Measurements from ENCODE around the gene CRYL1. TPM values are rescaled to one million over a fixed set of nuclear protein-coding genes. Genes with fewer than 3 reads are reported as not detected.
A peak's percentile ranks its signal among the peaks of the same experiment; 100 is the strongest.

Gene CRYL1
- polyA plus RNA-seq, 3 donors from 2014 or later = 26.2 to 54.2 (median 30.1) TPM

DNA sequence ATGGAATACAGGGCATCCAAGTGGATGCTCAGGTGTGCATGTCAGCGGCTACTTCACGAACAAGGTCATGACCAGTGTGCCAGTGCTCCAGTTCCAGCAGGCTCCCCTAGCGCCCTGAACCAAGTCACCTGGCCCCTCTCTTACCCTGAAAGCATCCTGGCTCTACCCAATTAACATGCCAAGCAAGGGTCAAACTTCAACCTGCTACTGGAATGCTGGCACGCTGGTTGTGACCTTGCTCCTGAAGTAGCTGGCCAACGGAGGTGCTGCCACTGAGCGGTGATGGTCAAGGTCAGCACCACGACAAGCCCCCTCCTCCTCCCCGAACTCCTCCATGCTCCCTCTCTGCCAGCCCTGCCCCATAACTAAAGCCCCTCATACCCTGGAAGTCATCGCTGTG is 96.0 kb downstream of the CRYL1 start:
- H3K27ac Mint-ChIP-seq = no peak overlapping the region
- peaks cover 21 to 25% (median 21%) of the 10 kb centered on the region in 3 donors for H3K36me3 Mint-ChIP-seq
- H3K9me3 Mint-ChIP-seq = no peaks in the 10 kb centered on the region
- no peak for DNase-seq
- peaks cover 0 to 4% (median 0%) of the 10 kb centered on the region in 3 donors for H3K27me3 Mint-ChIP-seq (ENCODE audit: low read depth in 3 of 3)
- H3K4me1 Mint-ChIP-seq = peaks cover 10% of the 10 kb centered on the region in 2 donors
- no peak overlapping the region for H3K4me3 Mint-ChIP-seq

- no peak overlapping the region for H3K4me3 Mint-ChIP-seq
These were observed 96.7 kb downstream of the CRYL1 start for GRCh38 chr13:20428666-20429644.

DNA sequence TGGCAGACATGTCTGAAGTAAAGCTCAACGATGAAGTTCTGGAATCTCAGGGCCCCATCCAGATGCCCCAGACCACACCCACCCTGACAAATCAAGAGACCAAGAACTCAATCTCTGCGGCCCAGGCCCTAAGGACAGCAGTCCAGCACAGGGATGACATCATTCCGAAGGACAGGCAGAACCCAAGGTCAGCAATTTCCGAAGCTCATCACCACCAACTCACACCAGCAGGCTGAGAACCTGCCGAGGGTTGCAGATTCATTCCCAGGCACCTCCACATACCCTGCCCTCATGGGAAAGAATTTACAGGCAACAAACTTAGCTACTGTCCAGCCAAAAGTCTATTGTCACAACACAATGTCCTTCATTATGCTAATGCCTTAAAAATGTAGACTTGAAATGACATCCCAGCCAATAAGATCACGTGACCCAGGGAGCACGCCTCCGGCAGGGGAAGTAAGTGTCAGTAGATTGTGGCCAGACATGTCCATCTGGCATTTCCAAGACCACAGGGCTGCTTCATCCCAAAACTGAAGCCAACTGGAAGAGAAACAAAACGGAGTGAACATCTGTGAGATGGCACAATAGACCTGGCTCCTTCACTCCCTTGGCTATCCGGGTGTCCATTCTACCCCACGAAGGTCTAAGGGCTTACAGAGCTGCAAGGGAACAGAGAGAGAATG is 98.8 kb downstream of the CRYL1 start:
- H3K9me3 Mint-ChIP-seq = no peaks in the 10 kb centered on the region
- peaks cover 6 to 8% of the 10 kb centered on the region in 2 donors for H3K4me1 Mint-ChIP-seq
- peaks cover 0 to 1% (median 0%) of the 10 kb centered on the region in 3 donors for H3K27me3 Mint-ChIP-seq (ENCODE audit: low read depth in 3 of 3)
- no peak for DNase-seq
- peak overlapping the region in 1 of 6 donors; percentile 83 for H3K27ac Mint-ChIP-seq
- peaks cover 23 to 30% (median 25%) of the 10 kb centered on the region in 3 donors for H3K36me3 Mint-ChIP-seq
- no peak overlapping the region for H3K4me3 Mint-ChIP-seq

More at GRCh38 chr13:20428666-20429644, 96.7 kb downstream of the CRYL1 start:
- Mint-ChIP-seq H3K36me3 (peaks cover 15 to 25% (median 24%) of the 10 kb centered on the region in 3 donors), H3K4me1 (peaks cover 6 to 8% of the 10 kb centered on the region in 2 donors), H3K27me3 (ENCODE audit: low read depth in 3 of 3) (peaks cover 0 to 1% (median 0%) of the 10 kb centered on the region in 3 donors), H3K27ac (no peak overlapping the region), H3K9me3 (no peaks in the 10 kb centered on the region)
- DNase-seq = no peak

- H3K36me3 Mint-ChIP-seq = peaks cover 23 to 30% (median 25%) of the 10 kb centered on the region in 3 donors
These were observed 99.8 kb downstream of the CRYL1 start for GRCh38 chr13:20425819-20426219.

DNA sequence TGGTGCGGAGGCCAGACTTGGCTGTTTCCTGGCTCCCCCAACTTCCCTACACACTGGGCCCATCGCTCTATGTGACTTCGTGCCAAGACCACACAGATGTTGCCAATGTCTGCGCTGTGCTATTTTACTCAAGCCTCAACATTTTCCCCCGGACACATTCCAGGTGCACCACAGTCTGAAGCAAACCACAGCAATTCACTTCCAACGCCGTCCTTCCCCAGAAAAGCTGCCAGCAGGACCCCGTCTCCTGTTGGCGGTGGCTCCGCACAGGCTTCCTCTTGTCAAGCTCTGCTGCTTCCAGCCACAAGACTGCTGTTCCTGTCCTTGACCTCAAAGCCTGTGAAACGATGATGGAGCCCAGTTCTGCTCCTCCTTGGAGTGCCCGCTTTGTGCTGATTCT is 100.7 kb downstream of the CRYL1 start:
- Mint-ChIP-seq H3K36me3 (peaks cover 17 to 30% (median 25%) of the 10 kb centered on the region in 3 donors), H3K9me3 (no peaks in the 10 kb centered on the region), H3K27ac (peak overlapping the region in 1 of 6 donors; percentile 13), H3K4me3 (no peak overlapping the region), H3K4me1 (peaks cover 12 to 13% of the 10 kb centered on the region in 2 donors), H3K27me3 (ENCODE audit: low read depth in 3 of 3) (peaks cover 0 to 11% (median 0%) of the 10 kb centered on the region in 3 donors)
- DNase-seq = no peak

More at GRCh38 chr13:20425819-20426219, 99.8 kb downstream of the CRYL1 start:
- H3K4me1 Mint-ChIP-seq = peaks cover 6 to 8% of the 10 kb centered on the region in 2 donors
- DNase-seq = no peak
- no peak overlapping the region for H3K4me3 Mint-ChIP-seq
- peak overlapping the region in 1 of 6 donors; percentile 13 for H3K27ac Mint-ChIP-seq
- peaks cover 0 to 6% (median 0%) of the 10 kb centered on the region in 3 donors for H3K27me3 Mint-ChIP-seq (ENCODE audit: low read depth in 3 of 3)
- no peaks in the 10 kb centered on the region for H3K9me3 Mint-ChIP-seq

GRCh38 chr13:20424559-20424852 is 101.2 kb downstream of the CRYL1 start:
- H3K9me3 Mint-ChIP-seq = no peaks in the 10 kb centered on the region
- peaks cover 0 to 12% (median under 1%) of the 10 kb centered on the region in 3 donors for H3K27me3 Mint-ChIP-seq (ENCODE audit: low read depth in 3 of 3)
- H3K4me3 Mint-ChIP-seq = no peak overlapping the region
- peaks cover 17 to 30% (median 25%) of the 10 kb centered on the region in 3 donors for H3K36me3 Mint-ChIP-seq
- no peak overlapping the region for H3K27ac Mint-ChIP-seq
- no peak for DNase-seq
- peaks cover 16 to 18% of the 10 kb centered on the region in 2 donors for H3K4me1 Mint-ChIP-seq

DNA sequence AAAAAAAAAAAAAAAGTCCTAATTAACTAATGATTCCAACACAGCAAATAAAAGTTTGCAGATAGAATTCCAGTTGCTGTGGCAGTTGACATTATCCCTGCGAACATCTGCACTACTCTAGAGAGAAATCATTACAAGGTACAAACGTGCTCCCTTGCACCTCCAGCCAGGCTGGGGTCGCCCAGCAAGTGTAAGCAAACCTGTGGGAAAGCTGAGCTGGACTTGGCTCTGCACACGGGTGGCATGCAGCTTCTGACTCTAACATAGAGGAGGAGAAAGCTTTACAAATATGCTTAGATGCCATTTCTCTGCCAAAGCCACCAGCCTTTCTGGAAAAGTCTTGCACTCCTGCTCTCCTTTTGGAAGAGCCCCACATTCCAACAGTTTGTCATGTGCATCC is 103.3 kb downstream of the CRYL1 start:
- no peak for DNase-seq
- Mint-ChIP-seq H3K4me1 (peaks cover 24 to 32% of the 10 kb centered on the region in 2 donors), H3K27ac (no peak overlapping the region), H3K9me3 (no peaks in the 10 kb centered on the region), H3K36me3 (peaks cover 24 to 40% (median 29%) of the 10 kb centered on the region in 3 donors), H3K27me3 (ENCODE audit: low read depth in 3 of 3) (peaks cover 3 to 17% (median 7%) of the 10 kb centered on the region in 3 donors), H3K4me3 (no peak overlapping the region)

DNA sequence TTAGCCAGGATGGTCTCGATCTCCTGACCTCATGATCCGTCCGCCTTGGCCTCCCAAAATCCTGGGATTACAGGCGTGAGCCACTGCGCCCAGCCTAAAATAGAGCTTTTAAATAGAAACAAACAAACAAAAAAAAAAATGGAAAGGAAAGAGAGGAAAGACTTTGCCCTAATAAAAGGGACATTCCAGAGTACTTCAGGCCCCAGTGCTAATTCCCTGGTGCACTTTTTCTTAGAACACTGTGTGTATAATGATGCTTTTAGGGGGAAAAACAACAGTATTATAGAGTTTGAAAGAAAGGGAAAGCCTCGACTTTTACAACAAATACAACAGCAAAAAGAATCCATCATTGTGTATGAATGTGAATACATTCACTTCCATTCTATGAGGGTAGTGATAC is 104.7 kb downstream of the CRYL1 start:
- Mint-ChIP-seq H3K4me3 (peak overlapping the region in 1 of 5 donors; percentile 6), H3K27ac (peak overlapping the region in 1 of 6 donors; percentile 8), H3K27me3 (ENCODE audit: low read depth in 3 of 3) (peaks cover 3 to 17% (median 7%) of the 10 kb centered on the region in 3 donors), H3K36me3 (peaks cover 13 to 36% (median 21%) of the 10 kb centered on the region in 3 donors), H3K9me3 (no peaks in the 10 kb centered on the region), H3K4me1 (peaks cover 19 to 28% of the 10 kb centered on the region in 2 donors)
- DNase-seq = no peak

GRCh38 chr13:20418953-20419352 is 106.7 kb downstream of the CRYL1 start:
- Mint-ChIP-seq H3K36me3 (peaks cover 4 to 23% (median 21%) of the 10 kb centered on the region in 3 donors), H3K4me1 (peaks cover 19 to 28% of the 10 kb centered on the region in 2 donors), H3K4me3 (peak overlapping the region in 3 of 5 donors; percentile 5 to 48 (median 32)), H3K27ac (no peak overlapping the region), H3K27me3 (ENCODE audit: low read depth in 3 of 3) (peaks cover 3 to 20% (median 7%) of the 10 kb centered on the region in 3 donors), H3K9me3 (no peaks in the 10 kb centered on the region)
- DNase-seq = no peak

- no peak overlapping the region for H3K27ac Mint-ChIP-seq
- peaks cover 34 to 47% of the 10 kb centered on the region in 2 donors for H3K4me1 Mint-ChIP-seq
- no peak for DNase-seq
- H3K9me3 Mint-ChIP-seq = peaks cover 0 to 3% (median 0%) of the 10 kb centered on the region in 6 donors
- no peak overlapping the region for H3K4me3 Mint-ChIP-seq
- H3K27me3 Mint-ChIP-seq (ENCODE audit: low read depth in 3 of 3) = peaks cover 3 to 18% (median 7%) of the 10 kb centered on the region in 3 donors
- H3K36me3 Mint-ChIP-seq = peaks cover 4 to 17% (median 16%) of the 10 kb centered on the region in 3 donors
These were observed 109.4 kb downstream of the CRYL1 start for GRCh38 chr13:20416223-20416745.

DNA sequence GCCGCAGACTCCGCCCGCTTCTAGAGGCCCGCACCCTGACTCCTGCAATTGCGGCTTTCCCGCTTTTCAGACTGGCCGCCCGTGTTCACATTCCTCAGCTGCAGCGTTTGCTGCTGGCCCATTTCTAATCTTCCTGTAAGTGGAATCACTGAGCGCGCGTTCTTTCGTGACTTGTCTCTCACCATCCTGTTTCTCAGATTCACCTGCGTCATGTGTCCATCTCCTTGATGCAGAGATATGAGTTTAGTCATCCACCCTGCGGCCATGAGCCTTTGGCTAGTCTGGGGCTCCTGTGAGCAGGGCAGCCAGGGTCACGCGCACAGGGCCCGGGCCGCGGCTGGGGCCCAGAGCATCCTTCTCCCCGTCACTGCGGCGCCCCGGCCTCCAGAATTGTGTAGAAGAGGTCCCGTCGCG is 110.0 kb downstream of the CRYL1 start:
- peaks cover 40 to 53% of the 10 kb centered on the region in 2 donors for H3K4me1 Mint-ChIP-seq
- H3K27me3 Mint-ChIP-seq (ENCODE audit: low read depth in 3 of 3) = peaks cover 3 to 15% (median 7%) of the 10 kb centered on the region in 3 donors
- H3K27ac Mint-ChIP-seq = peak overlapping the region in 1 of 6 donors; percentile 59
- peaks cover 0 to 3% (median 0%) of the 10 kb centered on the region in 6 donors for H3K9me3 Mint-ChIP-seq
- peaks cover 4 to 17% (median 16%) of the 10 kb centered on the region in 3 donors for H3K36me3 Mint-ChIP-seq
- H3K4me3 Mint-ChIP-seq = no peak overlapping the region
- no peak for DNase-seq

DNA sequence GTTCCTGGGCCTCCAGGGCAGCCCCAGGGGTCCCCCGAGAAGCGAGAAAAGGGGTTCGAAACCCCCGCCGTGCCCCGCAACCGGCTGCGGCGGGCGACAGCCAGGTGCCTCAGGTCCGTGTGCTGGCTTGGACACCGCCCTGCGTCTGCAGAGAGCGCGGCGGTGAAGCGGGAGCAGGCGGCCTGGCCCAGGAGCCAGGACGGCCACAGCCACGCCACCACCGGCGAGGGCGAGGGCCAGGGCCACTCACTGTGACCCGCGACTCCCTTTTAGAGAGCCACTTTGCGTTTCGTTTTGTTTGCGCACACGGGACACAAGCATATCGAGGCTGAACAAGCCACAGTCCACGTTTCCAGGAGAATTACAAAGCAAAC is 110.4 kb downstream of the CRYL1 start:
- Mint-ChIP-seq H3K9me3 (peaks cover 0 to 3% (median 0%) of the 10 kb centered on the region in 6 donors), H3K4me1 (peaks cover 41 to 54% of the 10 kb centered on the region in 2 donors), H3K27me3 (ENCODE audit: low read depth in 3 of 3) (peaks cover 3 to 14% (median 7%) of the 10 kb centered on the region in 3 donors), H3K36me3 (peaks cover 4 to 17% (median 16%) of the 10 kb centered on the region in 3 donors), H3K4me3 (no peak overlapping the region), H3K27ac (no peak overlapping the region)
- no peak for DNase-seq

GRCh38 chr13:20414546-20415305 is 110.9 kb downstream of the CRYL1 start:
- DNase-seq = no peak
- H3K4me3 Mint-ChIP-seq = no peak overlapping the region
- peaks cover 0 to 3% (median 0%) of the 10 kb centered on the region in 6 donors for H3K9me3 Mint-ChIP-seq
- no peak overlapping the region for H3K27ac Mint-ChIP-seq
- peaks cover 3 to 9% (median 7%) of the 10 kb centered on the region in 3 donors for H3K27me3 Mint-ChIP-seq (ENCODE audit: low read depth in 3 of 3)
- peaks cover 36 to 48% of the 10 kb centered on the region in 2 donors for H3K4me1 Mint-ChIP-seq
- H3K36me3 Mint-ChIP-seq = peaks cover 4 to 17% (median 16%) of the 10 kb centered on the region in 3 donors
